Measurements from ENCODE around the gene TBC1D28.
"Not testable (repeated sequence)": the region's sequence is repeated elsewhere in the genome, so short reads cannot be mapped to it uniquely, and the experiment has no call there.

Gene TBC1D28

DNA sequence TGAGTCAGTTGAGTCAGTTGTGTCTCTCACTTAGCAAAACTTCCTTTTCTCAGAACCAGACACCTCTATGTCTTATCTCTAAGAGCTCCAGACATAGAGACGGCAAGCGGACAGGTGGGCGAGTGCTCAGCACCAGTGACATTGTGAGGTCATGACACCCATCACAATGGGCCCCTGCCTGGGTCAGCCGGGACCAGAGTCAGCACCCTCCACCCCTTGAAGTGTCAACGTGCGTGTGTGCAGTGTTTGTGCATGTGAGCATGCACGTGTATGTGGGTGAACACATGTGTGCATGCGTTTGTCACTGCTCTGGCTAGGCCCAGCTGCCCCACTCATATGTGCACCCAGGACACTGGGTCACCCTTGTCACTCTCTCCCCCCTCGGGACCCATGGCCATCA, at the start of gene TBC1D28:
TBC1D28 (minus strand) TSS at position 101 of the 400 bp plus-strand sequence. CDS start 3,039 bp downstream, outside the sequence.
- DNase-seq: not testable (repeated sequence)

DNA sequence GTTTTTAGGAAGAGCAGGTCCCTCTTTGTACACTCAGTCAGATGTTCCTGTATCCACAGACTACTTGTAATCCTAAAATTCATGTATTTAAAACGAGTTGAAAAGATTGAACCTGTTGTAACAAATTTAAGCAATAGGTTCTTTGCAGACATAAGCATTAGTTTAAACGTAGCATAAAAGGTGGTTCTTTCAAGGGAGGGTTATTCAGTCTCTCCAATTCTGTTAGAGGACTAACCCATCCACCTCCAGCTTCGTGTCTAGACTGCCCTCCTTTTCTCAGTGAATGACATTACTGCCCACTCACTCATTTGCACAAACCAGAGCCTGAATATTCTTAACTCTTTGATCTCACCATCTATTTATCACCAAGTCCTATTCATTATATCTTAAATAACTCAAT, 38.5 kb upstream of the TBC1D28 start:
- peak; percentile 31 for DNase-seq

DNA sequence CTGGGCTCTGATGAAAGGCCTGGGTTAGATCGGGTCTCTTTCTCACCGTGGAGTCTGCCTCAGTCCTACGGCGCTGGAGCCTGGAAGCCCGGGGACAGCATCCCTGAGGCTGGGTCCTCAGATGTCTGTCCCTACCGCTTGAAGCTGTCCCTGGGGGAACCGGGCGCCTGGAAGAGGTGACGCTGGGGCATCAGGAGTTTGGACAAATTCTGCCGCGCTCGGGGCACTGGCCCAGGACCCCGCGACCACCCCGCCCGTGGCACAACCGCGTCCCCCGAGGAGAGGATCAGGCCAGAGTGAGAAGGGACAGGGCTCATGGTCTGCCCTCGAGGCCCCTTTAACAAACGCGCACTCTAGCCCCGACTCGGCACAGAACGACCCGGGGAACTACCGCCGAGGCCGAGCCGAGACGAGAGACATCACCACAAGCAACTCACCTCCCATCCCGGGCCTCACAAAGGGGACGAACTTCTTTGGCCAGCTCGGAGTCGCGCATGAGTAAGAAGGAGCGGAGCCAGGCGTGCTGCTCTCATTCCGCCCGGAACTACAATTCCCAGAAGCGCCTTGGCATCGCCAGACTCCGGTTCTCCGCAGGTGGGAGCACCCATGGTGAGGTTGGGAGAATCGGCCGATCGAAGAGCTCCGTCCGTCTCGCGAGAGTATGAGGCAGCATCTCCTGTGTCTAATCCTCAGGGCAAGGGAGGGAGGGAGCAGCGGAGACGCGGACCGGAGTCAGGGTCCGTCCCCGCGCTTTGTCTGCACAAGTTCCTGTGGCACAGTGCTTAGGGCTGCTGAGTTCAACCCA, 37.8 kb upstream of the TBC1D28 start, which contains the start of gene FOXO3B:
FOXO3B (minus strand) TSS at position 548 of the 805 bp plus-strand sequence. CDS start 663 bp downstream, outside the sequence.
- DNase-seq: peak; percentile 93

DNA sequence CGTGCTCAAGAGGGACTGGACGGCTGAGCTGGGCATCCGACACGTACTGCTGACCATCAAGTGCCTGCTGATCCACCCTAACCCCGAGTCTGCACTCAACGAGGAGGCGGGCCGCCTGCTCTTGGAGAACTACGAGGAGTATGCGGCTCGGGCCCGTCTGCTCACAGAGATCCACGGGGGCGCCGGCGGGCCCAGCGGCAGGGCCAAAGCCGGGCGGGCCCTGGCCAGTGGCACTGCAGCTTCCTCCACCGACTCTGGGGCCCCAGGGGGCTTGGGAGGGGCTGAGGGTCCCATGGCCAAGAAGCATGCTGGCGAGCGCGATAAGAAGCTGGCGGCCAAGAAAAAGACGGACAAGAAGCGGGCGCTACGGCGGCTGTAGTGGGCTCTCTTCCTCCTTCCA, 33.2 kb upstream of the TBC1D28 start:
- not testable (repeated sequence) for DNase-seq

DNA sequence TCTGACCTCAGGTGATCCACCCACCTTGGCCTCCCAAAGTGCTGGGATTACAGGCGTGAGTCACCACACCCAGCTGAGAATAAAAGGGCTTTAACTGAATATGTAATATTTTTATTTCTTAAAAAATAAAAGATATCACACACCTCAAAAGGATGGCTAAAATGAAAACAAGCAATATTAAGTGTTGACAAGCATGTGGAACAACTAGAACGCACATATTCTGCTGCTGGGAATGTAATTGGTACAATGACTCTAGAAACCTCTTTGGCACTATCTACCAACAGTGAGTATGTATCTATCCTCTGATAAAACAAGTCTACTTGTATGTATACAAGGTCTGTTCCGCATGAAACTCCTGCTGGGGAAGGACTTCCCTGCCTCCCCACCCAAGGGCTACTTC, 32.7 kb upstream of the TBC1D28 start:
- not testable (repeated sequence) for DNase-seq

DNA sequence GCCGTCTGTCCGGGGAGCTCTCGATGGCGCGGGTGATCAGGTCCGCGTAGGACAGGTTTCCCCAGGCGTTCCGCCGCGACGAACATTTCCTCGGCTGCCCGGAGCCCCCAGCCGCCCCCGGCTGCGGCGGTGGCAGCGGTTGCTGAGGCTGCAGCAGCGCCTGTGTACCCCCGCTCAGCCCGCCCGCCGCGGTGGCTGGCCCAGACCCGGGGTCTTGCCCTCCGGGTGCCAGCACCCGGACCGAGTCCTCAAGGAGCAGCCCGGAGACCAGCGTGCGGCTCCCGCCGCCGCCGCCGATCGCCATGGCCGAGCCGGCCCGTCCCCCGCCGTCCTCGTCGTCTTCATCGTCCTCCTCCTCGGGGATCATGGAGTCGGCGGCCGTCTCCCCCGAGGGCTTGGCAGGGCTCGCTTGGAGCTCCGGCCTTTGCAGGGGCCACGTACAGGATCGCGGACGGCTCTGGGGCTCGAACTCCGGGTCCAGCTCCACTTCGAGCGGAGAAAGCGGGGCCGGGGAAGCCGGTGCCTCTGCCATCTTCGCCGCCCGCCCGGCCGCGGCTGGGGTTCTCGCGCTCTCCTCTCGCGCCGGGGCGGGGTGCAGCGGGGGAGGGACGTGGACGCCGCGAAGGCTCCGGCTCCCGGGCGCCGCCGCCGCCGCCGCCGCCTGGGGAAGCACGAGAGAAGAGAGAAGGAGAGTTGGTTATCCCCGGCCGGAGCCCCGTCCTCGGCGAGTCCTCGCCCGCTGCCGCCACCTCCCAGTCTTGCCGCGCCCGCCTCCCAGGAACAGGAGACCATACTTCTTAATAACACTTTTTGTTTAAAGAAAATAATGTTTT, 28.4 kb upstream of the TBC1D28 start:
- DNase-seq: not testable (repeated sequence)

DNA sequence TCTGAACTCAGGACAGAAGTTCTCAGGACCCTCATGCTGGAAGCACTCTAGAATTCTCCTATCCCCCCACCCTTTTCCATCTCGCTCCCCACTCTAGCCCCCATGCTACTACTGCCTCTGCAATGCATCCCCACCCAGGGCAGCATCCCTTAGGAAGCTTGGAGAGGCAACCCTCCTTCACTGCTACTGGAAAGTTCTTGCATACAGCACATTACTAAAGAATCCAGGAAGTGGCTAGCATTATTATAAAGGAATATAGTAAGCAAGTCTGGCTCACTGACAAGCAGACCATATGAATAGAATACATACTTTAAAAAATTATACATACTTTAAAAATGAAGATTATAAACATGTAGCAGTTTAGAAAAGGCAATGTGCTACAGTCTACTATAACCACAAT, 24.4 kb upstream of the TBC1D28 start:
- DNase-seq: not testable (repeated sequence)

DNA sequence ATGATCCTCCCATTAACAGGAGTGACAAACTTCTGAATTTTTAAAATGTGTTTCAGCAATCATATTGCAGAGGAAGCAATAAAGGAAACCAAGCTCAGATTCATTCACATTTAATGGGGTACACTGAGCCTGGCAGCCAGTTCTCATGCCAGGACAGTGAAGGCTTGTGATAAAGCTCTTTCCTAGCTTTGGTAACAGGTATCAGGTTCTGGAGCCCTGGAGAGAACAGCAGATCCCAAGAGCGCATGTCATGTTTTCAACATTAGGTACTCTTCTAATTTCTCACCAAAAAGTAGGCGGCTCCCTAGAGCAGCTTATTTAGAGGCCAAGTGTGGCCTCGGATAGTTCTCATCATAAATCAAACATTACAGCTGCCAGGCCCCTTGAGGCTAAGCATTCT, 23.3 kb upstream of the TBC1D28 start:
- DNase-seq: not testable (repeated sequence)

DNA sequence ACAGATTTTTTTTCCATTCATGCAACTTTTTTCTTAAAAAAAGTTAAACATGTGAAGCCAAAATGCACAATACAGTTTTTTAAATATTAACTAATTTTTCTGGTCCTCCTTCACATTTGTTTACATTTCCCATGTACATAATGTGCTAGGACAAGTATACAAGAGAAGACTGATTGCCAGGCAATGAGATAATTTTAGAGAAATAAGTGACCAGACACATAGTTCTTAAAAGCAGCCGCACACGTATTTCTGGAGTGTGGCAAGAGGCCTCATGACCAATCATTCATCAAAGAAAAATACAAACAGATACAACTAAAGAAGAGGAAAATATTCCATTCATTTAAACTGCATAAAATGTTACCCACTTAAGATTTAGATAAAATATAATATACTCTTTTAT, 22.1 kb upstream of the TBC1D28 start:
- DNase-seq: not testable (repeated sequence)

DNA sequence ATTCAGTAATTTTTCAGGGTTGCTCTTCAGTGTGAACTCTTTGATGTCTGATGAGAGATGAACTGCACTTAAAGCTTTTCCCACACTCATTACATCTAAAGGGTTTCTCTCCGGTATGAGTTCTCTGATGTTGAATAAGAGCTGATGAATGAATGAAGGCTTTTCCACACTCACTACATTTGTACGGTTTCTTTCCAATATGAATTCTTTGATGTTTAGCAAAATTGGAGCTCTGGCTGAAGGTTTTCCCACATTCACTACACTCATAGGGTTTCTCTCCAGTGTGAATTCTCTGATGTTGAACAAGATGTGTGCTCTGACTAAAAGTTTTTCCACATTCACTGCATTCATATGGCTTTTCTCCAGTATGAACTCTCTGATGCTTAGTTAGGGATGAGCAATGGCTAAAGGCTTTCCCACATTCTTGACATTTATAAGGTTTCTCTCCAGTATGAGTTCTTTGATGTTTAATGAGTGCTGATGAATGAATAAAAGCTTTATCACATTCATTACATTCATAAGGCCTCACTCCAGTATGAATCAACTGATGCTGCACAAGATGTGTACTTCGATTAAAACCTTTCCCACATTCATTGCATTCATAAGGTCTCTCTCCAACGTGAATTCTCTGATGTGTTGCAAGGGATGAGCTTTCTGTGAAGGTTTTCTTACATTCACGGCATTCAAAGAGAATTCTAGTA, 17.9 kb upstream of the TBC1D28 start:
- not testable (repeated sequence) for DNase-seq

DNA sequence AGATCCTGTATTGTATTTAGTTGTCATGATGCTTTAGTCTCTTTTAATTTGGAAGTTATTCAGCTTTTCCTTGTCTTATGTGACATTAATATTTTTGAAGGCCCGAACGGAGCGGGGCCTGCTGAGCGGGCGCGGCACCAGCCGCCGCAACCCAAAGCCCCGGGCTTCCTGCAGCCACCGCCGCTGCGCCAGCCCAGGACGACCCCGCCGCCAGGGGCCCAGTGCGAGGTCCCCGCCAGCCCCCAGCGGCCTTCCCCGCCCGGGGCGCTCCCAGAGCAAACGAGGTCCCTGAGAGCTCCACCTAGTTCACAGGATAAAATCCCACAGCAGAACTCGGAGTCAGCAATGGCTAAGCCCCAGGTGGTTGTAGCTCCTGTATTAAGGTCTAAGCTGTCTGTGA, 5.9 kb upstream of the TBC1D28 start:
- DNase-seq: not testable (repeated sequence)

DNA sequence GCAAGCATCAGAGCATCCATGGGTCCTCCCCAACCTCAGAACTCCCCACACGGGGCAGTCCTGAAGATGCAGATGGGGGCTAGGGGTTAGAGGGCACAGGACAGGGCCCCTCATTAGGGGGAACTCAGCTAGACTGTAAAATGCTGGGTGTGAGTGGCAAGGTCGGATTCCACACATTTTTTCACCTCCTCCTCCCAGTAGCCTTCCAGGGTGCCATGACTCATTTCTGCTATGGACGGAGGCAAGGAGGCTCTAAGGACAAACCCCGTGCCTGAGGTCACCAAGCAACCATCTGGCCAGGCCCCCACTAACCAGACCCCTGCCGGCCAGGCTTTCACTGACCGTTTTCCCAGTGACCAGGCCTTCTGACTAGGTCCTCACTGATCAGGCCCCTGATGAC, 1.1 kb downstream of the TBC1D28 start:
- not testable (repeated sequence) for DNase-seq

DNA sequence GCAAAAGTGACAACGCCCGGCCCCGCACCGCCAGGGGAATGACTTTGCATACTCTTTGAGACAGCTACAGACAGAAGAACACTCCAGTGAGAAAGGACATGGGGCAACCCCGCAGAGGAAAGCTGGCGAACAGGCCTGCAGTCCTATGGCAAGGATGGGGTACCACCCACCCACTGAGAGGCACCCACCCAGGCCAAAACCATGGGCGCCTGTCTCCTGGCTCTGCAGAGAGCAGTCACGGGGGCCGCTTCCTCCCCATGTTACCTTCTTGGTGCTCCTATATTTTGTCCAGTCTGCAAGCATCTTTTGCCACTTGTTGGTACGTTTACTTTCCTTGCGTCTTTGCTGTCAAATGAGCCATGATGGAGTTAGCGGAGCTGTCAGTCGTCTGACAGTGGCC, 5.8 kb downstream of the TBC1D28 start:
- DNase-seq: not testable (repeated sequence)

DNA sequence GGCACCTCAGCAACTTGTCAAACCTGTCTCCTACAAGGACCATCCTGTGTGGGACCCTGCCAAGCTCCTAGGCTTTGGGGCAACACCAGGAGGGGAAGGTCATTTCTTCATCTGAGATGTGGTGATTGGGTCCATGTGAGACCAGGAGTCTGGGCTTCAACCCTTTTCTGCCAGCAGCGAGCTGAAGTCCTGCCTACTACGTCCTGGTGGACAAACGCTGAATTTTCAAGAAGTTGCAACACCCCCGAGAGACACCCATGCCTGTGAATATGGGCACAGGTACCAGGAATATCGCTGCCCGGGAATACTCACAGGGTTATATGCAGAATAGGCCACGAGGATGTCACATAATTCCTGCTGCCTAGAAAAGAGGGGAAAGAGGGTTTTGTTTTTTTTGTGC, 8.0 kb downstream of the TBC1D28 start:
- peak; percentile 12 for DNase-seq

DNA sequence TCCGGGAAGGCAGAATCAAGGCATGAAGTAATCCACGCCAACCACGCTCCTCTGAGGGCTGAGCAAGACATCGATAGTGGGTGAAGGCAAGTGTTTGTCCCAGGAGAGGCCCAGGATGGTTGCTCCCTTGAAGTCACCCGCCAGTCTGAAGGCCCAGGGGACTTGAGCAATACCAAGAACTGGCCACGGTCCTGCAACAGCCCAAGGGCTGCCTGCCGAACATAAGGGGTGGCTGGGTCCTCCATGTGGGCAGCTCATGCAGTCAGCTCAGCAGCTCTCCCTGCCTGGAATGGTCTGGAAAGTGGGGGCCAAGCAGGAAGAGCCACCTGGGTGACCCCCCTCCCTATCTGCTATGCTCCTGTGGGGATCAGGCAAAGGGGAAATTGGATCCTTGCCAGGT, 8.4 kb downstream of the TBC1D28 start:
- DNase-seq: not testable (repeated sequence)

DNA sequence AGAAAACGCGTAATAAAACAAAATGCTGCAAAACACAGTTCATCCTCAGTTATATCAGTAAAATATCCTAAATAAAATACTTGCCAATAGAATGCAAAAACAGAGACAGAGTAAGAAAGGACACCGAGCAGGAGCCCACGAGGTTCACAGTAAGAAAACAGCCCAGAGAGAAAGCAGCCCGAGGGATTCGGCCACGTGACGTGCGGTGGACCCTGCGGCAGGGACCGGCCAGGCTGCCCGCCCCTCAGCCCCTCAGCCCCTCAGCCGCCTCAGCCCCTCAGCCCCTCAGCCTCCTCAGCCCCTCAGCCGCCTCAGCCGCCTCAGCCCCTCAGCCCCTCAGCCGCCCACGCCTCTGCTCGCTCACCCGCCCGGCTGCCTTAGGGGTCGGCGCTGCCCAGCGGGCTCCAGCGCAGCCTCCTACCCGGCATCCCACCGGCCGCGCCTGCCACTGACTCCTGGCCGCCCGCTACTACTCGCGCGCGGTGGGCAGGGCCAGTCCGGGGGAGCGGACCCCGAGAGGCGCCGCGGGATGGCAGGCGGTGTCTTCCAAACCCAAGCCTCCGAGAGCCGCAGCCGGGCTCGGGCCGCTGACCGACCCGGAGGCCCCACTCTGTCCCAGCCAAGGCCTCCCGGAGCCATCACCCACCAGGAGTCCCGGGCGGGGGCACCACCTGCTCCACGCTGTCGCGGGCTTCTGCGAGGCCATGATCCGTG, 9.5 kb downstream of the TBC1D28 start:
- DNase-seq: peak; percentile 70

DNA sequence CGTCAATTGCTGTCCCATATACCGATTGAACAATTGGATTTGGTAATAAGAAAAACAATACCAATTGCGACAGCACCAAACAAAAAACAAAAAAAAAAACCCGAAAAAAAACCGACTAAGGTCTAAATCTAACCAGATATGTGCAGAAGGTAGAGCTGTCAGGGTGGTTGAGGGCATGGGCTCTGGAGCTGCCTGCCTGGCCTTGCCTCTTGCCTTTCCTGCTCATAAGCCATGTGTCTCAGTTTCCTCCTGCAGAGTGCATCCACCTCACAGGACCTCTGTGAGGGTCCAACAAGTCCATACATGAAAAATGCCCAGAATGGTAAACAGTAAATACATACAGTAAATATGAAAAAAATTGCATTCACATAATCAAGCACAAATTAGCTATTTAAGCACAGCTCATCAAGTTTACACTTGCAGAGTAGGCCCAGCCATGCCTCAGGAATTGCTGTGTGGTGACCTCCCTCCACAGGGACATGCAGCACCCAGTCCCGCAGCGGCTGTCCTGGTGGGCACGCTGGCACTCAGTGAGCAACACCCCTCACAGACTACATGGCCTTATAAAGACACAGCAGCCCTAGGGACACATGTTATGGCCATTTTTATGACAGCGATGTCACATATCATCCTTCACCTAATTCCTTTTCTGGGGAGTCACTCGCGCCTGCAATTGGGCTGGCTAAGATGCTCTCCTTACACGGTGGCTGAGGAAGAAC, 17.9 kb downstream of the TBC1D28 start:
- no peak for DNase-seq

DNA sequence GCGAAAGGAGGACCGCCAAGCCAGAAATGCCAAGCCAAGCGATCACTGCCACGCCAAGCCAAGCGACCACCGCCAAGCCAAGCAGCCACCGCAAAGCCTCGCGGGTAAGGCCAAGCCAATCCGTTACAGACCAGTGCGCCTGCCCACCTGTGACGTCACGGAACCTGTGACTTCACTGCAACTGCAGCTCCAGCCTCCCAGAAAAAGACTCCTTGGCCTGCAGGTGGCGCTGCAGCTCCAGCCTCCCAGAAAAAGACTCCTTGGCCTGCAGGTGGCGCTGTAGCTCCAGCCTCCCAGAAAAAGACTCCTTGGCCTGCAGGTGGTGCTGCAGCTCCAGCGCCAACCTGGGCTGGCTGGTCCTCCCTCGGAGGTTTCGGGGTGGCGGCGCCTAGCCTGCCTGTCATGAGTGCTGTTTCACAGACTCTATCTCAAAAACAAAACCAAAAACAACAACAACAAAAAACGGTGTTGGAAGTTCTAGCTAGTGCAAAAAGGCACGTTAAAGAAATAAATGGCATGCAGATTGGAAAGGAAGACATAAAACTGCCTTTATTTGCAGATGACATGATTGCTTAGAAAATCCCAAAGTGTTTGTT, 18.6 kb downstream of the TBC1D28 start:
- peak; percentile 77 for DNase-seq

DNA sequence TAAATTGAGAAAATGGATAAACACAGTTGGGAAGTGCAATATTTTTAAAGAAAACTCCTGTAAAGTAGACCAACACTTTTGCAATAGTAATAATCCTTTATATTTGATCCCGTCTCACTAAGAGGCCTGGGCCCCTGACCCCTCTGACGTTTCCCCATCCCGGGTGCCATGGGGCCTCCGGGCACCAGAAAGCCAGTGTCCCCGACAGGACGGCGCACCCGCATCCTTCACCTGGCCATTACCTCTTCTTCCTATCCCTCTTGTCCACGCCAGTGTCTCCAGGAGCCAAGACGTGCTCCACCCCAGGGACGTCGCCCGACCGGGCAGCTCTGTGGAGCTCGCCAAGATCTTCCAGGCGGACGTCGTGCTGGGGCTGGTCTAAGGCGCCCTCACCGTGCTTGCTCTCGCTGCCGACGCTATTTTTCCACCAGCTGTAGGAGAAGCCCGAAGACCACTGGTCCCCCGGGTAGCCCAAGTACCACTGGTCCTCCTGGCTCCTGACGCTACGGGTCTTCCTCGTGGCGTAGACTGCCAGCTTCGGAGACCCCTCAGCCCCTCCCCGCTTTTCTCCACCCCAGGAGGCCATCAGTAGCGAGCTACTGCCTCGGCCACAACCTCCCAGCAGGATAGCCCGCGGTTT, 19.2 kb downstream of the TBC1D28 start:
- peak; percentile 33 for DNase-seq

DNA sequence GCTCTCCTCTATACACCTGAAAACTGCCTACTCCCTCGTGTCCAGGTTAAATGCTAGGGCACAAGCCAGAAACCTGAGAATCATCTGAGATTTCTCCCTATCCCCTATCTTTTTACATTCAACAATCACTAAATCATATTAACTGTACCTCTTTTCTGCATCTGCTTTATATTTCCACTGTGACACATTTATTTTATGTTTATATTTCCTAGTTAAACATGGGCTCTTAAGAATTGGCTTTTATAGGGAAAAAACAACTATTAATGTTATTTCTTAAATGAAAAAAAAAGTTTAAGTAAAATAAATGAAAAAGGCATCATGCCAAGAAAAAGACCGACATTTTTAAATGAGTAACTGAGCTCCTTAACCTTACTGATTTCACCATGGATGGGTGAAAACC, 26.6 kb downstream of the TBC1D28 start:
- DNase-seq: not testable (repeated sequence)

DNA sequence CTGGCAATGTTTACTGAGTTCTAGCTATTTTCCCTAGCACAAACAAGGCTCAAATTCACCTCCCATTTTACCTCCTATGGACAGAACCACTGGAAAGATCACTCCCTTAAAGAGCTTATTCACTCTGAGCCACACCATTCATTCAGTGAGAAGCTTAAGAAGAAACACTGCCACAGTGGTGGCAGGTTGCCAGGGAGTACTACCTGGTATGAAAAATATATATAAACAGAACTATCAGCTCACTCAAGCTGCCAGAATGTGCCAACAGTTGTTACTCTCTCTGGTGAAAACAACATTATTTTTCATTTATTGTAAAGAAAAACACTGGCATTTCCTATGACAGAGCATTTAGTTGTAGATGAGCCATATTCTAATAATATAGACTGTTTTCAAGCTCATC, 31.2 kb downstream of the TBC1D28 start:
- not testable (repeated sequence) for DNase-seq
